ENCODE results near the gene ANLN.
A peak's percentile ranks its signal among the peaks of the same experiment; 100 is the strongest.

The ANLN gene

GRCh38 chr7:36400036-36400435 lies 10.4 kb downstream of the ANLN start:
- H3K4me3 ChIP-seq (ENCODE audit: low read depth, low read length) = no peak overlapping the region
- no peak for DNase-seq (ENCODE audit: low read depth, low spot score)
- no peak for TF ChIP-seq CTCF (IDR thresholded peaks at IDR 0.05; ENCODE audit: low read depth, low read length)
- in situ Hi-C loops (cut with HindIII; ENCODE audit: low sequenced_read_pairs) = no loop called here

DNA sequence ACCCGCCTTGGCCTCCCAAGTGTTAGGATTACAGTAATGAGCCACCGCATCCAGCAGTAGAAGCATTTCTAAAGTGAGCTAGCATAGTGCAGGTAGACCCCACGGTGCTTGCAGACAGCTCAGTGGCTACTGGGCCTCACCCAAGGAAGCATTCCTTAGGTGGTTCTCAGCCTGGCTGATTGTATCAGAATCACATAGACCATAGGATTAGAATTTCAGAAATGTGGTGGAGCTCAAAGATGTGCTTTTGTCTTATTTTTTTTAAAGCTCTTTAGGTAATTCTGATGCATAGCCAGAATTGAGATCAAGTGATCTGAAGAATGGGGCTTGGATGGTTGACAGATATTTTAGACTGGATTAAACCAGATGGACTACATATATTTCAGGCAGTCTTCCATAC lies 10.9 kb downstream of the ANLN start:
- peak; percentile 45 for DNase-seq (ENCODE audit: low read depth, low spot score)
- H3K4me3 ChIP-seq (ENCODE audit: low read depth, low read length) = no peak overlapping the region
- in situ Hi-C loops (cut with HindIII; ENCODE audit: low sequenced_read_pairs) = no loop called here
- TF ChIP-seq CTCF (IDR thresholded peaks at IDR 0.05; ENCODE audit: low read depth, low read length) = no peak

- TF ChIP-seq CTCF (IDR thresholded peaks at IDR 0.05; ENCODE audit: low read depth, low read length) = no peak
- no peak for DNase-seq (ENCODE audit: low read depth, low spot score)
- no peak overlapping the region for H3K4me3 ChIP-seq (ENCODE audit: low read depth, low read length)
- in situ Hi-C loops (cut with HindIII; ENCODE audit: low sequenced_read_pairs) = no loop called here
Measured at GRCh38 chr7:36403452-36403851, 13.8 kb downstream of the ANLN start.

- no peak for DNase-seq (ENCODE audit: low read depth, low spot score)
- in situ Hi-C loops (cut with HindIII; ENCODE audit: low sequenced_read_pairs) = no loop called here
- no peak overlapping the region for H3K4me3 ChIP-seq (ENCODE audit: low read depth, low read length)
- TF ChIP-seq CTCF (IDR thresholded peaks at IDR 0.05; ENCODE audit: low read depth, low read length) = no peak
Measured at GRCh38 chr7:36404639-36405408, 15.2 kb downstream of the ANLN start.

DNA sequence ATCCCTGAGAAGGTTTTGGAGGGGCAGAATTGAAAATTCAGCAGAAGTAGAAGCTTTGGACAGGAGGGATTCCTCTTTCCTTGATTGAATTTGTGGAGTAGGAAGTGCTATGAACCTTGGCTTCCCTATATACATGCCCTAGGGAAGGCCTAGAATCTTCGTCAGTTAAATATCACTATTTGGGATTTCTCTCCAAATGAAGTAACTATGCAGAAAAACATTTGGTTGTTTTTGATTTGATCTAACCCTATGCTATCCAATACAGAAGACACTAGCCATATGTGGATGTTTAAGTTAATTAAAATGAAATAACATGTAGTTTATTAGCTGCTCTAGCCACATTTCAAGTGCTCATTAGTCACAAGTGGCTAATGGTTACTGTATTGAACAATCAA lies 15.7 kb downstream of the ANLN start:
- no peak for DNase-seq (ENCODE audit: low read depth, low spot score)
- in situ Hi-C loops (cut with HindIII; ENCODE audit: low sequenced_read_pairs) = no loop called here
- no peak for TF ChIP-seq CTCF (IDR thresholded peaks at IDR 0.05; ENCODE audit: low read depth, low read length)
- H3K4me3 ChIP-seq (ENCODE audit: low read depth, low read length) = no peak overlapping the region

GRCh38 chr7:36406156-36406555 lies 16.5 kb downstream of the ANLN start:
- H3K4me3 ChIP-seq (ENCODE audit: low read depth, low read length) = no peak overlapping the region

More at GRCh38 chr7:36406156-36406555, 16.5 kb downstream of the ANLN start:
- DNase-seq (ENCODE audit: low read depth, low spot score) = no peak
- in situ Hi-C loops (cut with HindIII; ENCODE audit: low sequenced_read_pairs) = no loop called here
- no peak for TF ChIP-seq CTCF (IDR thresholded peaks at IDR 0.05; ENCODE audit: low read depth, low read length)
